RKO (cell line): ENCODE results near the gene SPRED1.

Experiments
- DNase-seq: peaks from one replicate; pipeline ENCODE4 v3.0.0-alpha.2; 2016; ENCODE audit warnings: low spot score

Gene SPRED1

DNA sequence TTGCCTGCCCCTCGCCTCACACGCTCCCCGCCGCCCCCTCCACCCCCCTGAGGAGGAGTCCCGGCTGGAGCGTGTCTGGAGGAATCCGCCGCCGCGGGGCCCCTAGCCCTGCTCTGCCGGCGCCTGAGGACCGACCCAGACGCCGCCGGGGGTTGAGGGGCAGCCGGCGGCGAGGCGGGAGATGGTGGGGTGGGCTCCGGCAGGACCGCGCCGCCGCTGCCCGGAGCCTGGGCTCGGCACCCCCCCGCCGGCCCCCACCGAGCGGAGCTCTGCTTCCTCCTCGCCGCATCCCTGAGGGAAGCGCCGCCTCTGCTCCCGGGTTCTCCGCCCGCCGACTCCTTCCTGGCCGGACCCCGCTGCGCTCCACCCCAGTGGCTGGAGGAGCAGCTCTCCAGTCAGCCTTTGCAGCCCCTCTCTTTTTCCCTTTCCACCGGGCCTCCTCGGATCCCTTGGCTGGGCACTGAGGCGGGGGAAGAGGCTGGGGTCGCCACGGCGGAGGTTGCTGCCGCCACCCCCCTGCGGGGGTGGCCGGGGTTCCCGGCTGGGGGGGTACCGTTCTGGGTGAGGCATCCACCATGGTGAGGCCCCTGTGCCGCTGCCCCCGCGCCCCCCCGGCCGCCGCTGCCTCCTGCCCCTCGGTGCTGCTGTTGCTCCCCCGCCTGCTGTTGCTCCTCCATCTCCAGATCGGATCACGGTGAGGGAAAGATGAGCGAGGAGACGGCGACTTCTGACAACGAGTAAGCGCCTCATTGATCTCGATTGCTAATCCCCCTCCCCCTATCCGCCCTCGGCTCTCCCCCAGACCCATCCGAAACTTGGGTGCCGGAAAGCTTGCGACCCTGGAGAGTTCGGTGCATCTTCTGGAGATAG, at the start of gene SPRED1:
SPRED1 (plus strand) TSS at position 356 of the 870 bp plus-strand sequence; CDS start at position 706, 350 bp downstream.
- peak; percentile 70 for DNase-seq

DNA sequence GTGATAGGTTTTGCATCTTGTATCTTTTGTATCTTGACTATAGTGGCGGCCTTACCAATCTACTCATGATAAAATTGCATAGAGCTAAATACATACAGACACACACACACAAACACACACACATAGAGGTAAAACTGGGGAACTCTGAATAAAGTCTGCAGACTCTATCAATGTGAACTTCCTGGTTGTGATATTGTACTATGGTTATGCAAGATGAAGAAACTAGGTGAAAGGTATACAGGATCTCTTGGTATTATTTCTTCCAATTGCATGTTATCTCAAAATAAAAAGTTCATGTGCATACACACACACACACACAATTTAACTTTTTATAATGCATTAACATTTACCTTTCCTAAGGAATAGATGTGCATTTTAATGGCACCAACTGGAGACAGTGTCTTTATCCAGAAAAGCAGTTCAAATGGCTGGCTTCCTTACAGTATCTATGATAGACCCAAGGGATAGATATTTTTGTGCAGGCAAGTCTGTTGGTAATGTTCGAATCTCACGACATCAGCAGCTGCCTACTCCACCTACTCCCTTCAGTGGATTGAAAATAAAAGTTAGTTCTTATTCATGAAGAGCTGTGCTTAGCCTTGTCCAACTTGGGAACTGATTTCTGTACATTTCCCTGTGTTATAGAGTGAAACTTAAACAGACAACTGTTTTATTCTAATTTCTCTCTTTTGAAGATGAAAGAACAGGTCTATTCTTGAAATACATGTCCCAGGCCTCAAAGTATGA, 46.9 kb upstream of the SPRED1 start:
- no peak for DNase-seq

DNA sequence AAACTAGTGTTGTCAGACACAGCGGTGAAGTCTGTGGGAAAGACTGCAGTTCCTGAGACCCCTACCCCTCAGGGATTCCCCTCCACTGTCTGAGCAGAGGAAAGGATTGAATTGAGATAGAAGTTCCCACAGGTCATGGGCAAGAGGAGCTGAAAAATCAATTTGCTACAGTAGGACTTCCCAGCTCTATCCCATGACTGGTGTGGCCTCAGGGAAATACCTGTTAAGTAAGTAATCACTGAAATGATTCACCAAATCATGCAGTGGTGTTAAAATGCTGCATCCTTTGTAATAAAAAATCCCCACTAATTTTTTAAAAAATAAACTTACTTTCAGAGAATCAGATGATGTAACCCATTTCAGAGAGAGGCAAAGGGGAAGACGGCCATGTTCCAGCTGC, 45.0 kb upstream of the SPRED1 start:
- DNase-seq: no peak

DNA sequence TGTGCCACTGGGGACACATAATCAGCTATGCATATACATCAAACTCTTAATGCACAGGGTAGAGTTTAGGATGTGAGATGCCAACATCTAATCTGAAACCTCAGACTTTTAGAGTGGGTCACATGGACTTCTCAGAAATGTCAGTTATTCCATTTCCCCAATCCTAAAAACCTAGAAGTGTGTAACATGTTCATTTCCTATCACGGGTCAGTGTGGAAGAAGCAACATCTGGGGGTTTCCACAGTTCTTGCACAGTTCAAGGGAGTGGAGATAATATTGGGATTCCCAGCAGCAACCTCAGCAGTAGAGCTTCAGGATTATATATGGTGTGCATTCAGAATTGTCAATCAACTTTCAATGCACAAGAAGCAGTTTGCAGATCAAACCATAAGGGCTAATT, 44.4 kb upstream of the SPRED1 start:
- DNase-seq: no peak

DNA sequence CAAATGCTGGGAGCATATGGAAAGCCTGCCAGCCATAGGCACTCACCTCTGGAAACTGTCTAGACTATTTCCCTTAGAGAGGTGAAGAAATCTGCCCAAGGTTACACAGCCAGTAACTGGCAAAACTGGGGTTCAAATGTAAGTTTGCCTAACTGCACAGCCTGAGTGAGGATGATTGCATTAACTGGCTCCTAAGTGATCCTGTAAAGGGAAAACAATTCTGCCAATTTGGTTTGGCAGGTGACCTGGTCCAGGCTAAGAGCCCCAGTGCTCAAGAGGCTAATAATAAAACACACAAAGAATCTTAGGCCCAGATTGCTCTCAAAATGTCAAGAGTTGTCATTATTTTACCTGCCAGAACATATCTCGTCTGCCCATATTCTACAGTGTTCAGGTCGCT, 43.9 kb upstream of the SPRED1 start:
- no peak for DNase-seq

DNA sequence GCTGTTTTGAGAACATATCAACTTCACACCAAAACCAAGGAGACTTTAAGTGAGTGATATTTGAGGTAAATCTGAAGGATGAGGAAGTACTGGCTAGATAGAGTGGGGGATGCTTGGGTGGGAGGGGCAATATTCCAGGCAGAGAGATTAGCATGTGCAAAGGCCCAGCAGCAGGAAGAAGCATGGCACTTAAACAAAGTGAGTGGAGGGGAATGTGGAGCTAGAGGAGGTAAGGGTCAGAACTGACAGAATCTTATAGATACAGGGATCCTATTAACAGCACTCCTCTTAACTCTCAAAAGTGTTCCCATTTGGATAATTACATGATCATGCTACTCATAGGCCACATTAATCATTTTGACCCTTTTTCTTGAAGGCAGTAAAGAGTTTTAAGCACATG, 41.4 kb upstream of the SPRED1 start:
- no peak for DNase-seq

DNA sequence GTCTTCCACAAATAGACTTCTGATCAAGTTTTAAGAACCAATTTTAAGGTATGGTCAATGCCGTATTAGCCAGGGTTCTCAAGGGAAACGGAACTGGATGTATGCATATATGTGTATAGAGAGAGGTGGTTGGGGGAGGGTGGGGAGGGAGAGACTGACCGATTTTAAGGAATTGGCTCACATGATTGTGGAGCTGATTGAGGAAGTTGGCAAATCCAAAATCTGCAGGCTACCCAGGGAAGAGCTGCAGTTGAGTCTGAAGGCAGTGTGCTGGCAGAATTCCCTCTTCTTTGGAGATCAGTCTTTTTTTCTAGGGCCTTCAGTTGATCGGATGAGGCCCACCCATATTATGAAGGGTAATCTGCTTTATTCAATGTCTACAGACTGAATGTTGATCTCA, 40.8 kb upstream of the SPRED1 start:
- no peak for DNase-seq

DNA sequence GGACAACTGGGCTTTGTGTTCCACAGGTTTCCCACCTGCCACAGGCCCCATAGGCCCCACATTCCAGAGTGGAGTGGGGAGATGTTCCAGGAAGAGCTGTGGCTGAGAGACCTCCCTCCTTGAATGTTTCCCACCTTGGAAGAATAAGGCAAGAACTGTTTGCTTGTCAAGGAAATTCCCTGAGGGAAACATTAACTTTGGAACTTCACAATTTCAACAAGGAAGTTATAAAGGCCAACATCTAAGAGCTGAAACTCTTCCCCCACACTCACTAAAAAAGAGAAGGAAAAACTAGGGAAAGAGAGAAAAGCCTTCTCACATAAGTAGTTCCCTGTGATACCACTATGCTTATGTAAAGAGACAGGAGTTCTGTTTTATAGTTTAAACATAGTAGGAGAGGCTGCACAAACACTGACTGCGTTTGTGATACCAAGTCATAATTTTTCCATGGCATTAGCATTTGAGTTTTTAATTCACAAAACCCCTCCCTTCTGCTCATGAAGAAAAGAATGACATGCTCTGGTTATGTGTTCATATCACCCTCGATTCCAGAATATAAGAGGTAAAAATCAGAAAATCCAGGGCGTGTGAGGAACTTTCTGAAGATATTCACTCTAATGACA, 39.8 kb upstream of the SPRED1 start:
- no peak for DNase-seq

DNA sequence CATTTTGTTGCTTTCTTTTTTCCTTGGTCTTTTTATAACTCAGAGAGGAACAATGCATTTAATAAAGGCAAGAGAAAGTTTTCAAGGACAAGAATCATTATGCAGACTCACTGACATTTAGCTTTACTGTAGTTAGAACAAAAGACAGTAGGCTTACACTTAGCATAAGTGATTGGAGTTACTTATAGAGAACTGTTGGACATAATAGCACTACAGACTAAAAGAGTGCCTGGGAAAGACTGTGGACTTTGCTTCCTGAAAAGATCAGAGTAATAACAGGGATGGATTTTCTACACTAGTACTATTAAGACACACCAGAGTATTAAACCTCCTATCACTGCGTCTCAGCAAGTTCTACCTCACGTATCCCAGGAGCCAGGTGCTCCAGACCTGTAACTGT, 39.3 kb upstream of the SPRED1 start:
- no peak for DNase-seq

DNA sequence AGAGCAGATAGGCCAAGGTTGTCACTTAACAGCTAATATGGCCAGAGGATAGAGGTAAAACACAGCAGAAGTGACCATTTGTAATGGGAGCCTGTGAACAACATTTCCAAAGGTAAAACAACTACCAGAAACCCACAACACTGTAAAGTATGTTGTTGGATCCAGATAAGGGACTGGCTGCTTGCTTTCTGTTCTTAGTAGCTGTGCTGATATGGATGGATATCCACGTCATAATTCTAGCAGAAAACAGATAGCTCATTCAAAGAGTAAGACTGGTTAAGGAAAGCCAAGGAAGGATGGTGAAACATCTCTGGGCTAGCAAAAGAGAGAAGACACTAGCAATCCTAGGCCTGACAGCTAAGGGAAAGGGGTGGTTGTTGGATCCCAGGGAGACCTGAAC, 36.9 kb upstream of the SPRED1 start:
- no peak for DNase-seq

DNA sequence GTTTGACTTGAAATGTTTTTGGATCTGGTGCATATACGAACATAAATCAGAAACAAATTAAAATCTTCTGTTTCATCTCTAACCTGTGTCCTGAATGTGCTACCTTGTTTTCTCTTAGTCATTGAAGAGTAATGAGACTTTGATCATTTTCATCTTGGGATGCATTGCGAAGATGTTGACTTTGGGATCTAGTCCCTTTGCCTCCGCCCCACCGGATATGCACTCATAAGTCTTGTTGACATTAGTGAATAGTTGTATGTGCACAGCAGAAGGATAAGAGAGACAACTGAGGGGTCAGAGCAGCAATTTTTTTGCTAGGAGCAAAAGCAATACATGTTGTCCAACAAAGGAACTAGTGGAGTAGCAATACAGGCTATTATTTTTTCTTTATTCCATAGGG, 35.9 kb upstream of the SPRED1 start:
- DNase-seq: no peak

DNA sequence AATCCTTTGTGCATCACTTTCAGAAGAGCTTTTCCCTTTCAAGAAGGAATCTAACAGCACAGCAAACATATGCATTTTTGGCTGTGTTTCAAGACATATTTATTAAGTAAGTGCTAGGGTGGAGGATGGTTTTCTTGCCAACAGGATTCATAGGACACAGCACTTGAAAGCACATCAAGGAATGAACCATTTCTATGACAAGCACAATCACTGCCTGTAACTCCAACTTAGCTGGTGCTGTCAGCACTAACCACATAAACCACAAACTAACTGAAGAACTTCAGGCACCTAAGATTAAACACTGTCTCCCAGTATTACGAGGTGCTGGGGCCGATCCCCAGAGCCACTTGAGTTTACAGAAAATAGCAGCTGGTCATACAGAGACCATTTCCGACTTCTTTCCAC, 35.4 kb upstream of the SPRED1 start:
- DNase-seq: no peak

DNA sequence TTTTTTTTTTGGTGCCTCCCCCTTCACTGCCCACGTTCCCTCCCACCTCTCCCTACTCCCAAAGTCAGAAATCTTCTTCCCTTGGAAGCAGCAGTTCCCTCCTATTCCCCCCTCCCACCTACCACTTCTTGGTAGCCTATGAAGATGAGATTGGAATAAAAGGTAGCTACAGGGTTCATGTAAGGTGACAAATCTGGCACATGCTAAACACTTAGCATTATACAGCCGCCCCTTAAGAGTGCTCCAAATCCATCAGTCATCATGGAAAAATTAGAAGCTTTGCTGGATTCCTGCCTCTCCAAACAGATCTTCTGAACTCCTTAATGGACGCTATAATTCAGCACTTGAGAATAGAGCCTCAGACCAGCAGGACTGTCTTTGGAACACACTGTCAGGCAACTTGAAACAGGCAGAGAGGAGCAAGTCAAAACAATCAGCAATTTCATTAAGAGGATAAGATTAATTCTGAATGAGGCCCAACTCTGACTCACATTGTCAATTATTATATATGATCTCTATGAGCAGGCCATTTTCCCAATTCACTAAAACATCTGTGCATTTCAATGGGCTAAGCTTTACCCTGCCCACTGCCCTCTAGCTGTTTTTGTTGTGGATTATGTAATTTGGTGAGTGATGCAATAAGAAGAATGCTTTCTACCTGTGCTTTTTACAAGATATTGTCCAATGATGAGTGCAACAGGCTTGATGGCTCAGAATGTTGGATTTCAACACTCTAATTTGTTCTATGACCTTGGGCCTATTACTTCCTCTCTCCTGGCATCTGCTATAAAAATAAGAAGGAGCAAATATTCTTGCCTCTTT, 34.6 kb upstream of the SPRED1 start:
- DNase-seq: no peak

DNA sequence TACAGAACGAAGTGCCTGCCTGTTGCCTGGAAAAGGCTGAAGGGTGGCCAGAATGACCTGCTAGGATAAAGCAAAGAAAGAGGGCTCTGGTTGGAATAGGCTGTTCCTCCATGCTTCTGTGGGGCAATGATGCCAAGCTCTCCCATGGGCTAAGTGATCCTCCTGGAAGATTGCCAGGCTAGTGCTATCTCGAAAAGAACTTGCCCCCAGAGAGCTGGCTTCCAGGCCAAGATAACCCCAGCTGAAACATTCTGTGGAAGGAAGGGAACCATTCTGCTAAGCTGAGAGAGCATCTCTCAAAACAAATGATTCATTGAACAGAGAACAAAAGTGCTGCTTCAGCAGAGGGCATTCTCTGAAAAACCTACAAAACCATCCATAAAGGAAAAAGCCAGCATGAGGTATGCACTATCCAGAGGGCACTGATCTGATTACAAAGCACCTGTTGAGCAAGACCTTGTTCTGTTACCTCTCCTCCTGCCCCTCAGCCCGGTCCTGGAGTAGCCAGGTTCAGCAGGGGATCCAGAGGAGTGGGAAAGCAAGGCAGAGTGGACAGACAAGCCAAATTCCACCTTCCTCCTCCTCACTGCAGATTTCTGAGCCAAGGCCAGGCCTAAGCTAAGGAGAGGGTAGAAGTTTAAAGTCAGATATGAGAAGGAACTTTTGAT, 31.9 kb upstream of the SPRED1 start:
- no peak for DNase-seq

DNA sequence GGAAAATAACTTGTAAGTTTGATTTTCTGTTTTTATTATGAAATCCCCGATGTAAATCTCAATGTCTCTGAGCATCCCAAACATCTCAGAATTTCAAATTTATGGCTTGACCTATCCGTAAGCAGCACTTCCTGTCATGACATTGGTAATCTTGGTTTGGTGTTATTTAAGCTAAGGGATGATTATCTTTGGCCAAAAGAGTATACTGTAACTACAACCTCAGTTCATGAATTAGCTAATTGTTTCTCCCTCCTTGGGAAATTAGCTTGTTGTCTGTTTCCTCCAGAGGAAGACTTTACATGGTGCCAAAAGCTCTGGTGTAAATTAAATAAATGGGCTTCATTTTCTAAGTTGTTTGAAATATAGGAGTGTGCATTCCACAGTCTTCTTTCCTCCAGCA, 28.1 kb upstream of the SPRED1 start:
- no peak for DNase-seq

DNA sequence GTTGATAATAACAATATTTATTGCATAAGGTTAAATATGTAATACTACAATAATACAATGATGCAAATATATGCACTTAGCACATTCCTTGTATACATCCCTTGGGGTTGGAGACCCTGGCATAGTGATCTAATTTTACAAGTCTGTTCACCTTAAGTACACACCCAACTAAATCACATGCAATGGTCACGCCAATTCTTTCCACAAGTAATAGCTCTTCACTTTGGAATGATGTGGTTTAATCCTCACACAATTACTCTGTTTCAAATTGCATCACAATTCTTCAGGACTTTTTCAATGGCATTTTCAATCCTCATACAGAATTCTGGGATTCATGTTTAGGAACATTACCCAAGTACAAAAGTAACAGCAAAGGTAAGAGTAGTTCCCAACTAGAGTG, 27.3 kb upstream of the SPRED1 start:
- DNase-seq: no peak

DNA sequence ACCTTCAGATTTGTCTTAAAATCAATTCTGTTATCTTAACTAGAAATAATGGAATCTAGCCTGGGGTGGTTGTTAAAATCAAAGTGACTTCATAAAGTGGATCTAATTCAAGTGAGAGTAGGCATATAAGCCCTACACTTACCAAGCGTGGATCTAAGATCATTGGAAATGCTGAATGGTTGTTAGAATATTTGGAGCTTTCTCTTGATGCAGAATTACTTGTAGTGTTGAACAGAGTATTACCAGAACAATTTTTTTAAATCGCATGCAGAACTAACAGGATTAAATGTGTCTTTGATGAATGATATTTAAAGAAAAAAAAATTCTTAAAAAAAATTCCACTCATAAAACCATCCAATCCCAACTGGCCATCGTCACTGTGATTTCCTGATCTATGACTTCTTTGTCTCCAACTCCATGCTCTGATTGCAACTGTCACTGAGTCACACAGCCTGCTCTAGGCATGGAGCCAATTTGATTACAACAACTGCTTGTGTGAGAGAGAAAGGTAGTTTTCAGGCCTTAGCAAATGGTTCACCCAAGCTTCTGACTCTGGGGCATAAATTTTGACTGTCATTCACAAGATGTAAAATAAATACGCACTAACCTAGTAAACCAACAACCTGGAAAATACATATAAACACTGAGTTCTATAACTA, 25.9 kb upstream of the SPRED1 start:
- peak; percentile 54 for DNase-seq

DNA sequence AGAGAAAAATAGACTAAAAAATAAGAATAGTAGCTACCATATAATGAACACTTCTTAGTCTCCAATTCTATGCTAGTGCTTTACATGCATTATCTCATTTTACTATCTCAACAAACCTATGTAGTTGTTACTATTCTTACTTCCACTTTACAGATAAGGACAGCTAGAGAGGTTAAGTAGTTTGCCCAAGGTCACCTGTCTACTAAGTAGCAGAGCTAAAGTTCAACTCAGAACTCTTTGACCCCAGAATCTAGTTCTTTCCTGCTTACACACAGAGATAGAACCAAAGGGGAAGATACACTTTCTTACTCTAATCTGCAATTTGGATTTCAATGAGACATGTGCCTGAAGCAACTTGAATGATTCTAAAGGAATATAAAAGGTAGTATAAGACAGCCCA, 24.7 kb upstream of the SPRED1 start:
- no peak for DNase-seq

DNA sequence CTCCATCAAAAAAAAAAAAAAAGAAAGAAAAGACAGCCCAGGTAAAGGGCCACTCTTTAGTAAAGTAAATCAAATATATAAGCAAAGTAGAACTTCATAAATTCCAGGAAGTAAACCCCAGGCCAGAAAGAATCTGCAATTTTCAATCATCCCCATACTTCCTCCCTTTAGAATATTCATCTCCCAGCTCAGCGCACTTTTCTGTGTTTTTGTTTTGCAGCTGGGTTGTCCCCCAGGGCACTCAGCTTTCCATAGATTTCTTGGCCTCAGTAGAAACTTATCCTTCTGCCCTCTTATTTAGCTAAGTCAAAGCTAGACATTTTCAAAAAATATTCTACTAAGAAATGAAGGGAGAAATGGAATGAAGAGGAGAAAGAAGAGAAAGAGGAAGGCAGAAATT, 24.0 kb upstream of the SPRED1 start:
- no peak for DNase-seq

DNA sequence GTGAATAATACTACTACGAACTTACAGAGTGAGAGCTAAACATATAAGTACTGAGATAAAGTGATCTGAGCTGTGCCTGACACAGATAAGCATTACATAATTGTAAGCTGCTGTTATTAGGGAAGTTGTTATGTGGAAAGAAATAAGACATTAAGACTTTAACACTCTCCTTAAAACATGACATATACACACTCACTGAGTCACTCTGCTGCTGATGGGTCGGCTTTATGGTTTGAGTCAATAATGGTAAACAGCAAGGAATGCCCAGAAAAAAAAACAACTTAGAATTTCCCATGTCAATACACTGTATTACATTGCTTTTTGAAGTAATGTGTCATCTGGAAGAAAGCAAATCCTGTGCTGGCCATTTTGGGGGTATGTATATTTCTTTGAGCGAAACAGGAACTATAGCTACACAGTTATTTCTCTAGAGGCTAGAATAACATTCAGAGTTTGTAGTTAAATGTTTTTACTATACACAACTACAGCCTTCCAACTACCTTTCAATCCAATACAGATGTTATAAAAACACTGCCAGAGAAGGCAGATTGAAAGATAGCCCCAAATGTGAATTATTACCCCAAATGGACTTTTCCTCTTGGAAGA, 22.8 kb upstream of the SPRED1 start:
- peak; percentile 30 for DNase-seq

DNA sequence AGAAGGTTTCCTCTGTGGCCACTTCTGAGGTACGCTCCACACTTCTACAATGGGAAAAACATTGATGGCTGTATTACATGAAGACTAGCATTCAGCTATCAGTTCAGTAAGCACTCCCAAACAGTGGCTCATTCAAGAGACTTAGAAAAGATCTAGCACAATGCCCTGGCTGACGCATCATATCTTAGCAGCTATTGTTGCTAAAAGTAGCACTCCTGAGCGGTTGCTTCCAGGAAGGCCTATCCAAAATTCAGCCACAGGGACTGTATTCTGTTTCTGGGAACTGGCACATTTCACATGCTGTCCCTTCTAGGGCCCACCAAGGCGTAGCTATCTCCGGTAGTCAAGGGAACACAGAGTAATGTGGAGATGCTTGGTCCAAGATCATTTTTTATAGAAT, 21.2 kb upstream of the SPRED1 start:
- no peak for DNase-seq
